HepG2 (cell line): Measurements from ENCODE around the gene CDH2. TPM values are rescaled to one million over a fixed set of nuclear protein-coding genes. Genes with fewer than 3 reads are reported as not detected.

Experiments used
- FOXM1 ChIP-seq: sonication (generic); formaldehyde crosslinking; IDR thresholded peaks from 2 replicates; pipeline ENCODE4 v1.5.0; 2020; ENCODE audit warnings: missing genetic modification reagents
- GPN1 ChIP-seq: sonication (generic); formaldehyde crosslinking; IDR thresholded peaks from 2 replicates; pipeline ENCODE4 v1.5.1; 2020; ENCODE audit warnings: missing genetic modification reagents, borderline replicate concordance
- HNRNPL ChIP-seq: fragments of 200-400 bp; formaldehyde crosslinking; IDR thresholded peaks from 2 replicates; pipeline ENCODE4 v1.6.1; 2017; ENCODE audit warnings: mild to moderate bottlenecking, low read depth, low read length
- IRF1 ChIP-seq: sonication (generic); formaldehyde crosslinking; IDR thresholded peaks from 2 replicates; pipeline ENCODE4 v1.4.0; 2020; ENCODE audit warnings: low read depth, mild to moderate bottlenecking, missing genetic modification reagents
- LRRFIP1 ChIP-seq: sonication (generic); formaldehyde crosslinking; conservative IDR thresholded peaks from 2 replicates; pipeline ENCODE4 v1.4.0; 2020; ENCODE audit warnings: missing genetic modification reagents
- MED13 ChIP-seq: sonication (generic); formaldehyde crosslinking; IDR thresholded peaks from 2 replicates; pipeline ENCODE4 v1.5.0; 2020; ENCODE audit warnings: missing genetic modification reagents
- RBM22 ChIP-seq: fragments of 200-400 bp; formaldehyde crosslinking; optimal IDR thresholded peaks from 2 replicates; pipeline ENCODE3; 2017; ENCODE audit warnings: mild to moderate bottlenecking, low read length, moderate library complexity
- ZNF329 ChIP-seq: sonication (generic); formaldehyde crosslinking; IDR thresholded peaks from 2 replicates; pipeline ENCODE4 v1.9.0; 2021; ENCODE audit warnings: low read depth, mild to moderate bottlenecking, missing genetic modification reagents
- ZNF33A ChIP-seq: sonication (generic); formaldehyde crosslinking; IDR thresholded peaks from 2 replicates; pipeline ENCODE4 v1.5.1; 2020; ENCODE audit warnings: missing genetic modification reagents, mild to moderate bottlenecking, moderate library complexity, borderline replicate concordance
- ZNF34 ChIP-seq: sonication (generic); formaldehyde crosslinking; IDR thresholded peaks from 2 replicates; pipeline ENCODE4 v1.4.0; 2020; ENCODE audit warnings: mild to moderate bottlenecking, missing genetic modification reagents, borderline replicate concordance
- ZNF354B ChIP-seq: sonication (generic); formaldehyde crosslinking; IDR thresholded peaks from 2 replicates; pipeline ENCODE4 v1.8.0; 2022; ENCODE audit warnings: mild to moderate bottlenecking, missing genetic modification reagents
- ZNF451 ChIP-seq: sonication (generic); formaldehyde crosslinking; IDR thresholded peaks from 2 replicates; pipeline ENCODE4 v1.5.0; 2020; ENCODE audit warnings: mild to moderate bottlenecking, missing genetic modification reagents
- ZNF609 ChIP-seq: sonication (generic); formaldehyde crosslinking; IDR thresholded peaks from 2 replicates; pipeline ENCODE4 v1.4.0; 2020; ENCODE audit warnings: mild to moderate bottlenecking, missing genetic modification reagents, borderline replicate concordance
- ZNF629 ChIP-seq: sonication (generic); formaldehyde crosslinking; conservative IDR thresholded peaks from 2 replicates; pipeline ENCODE4 v1.5.0; 2020; ENCODE audit warnings: missing genetic modification reagents
- ZNF775 ChIP-seq: sonication (generic); formaldehyde crosslinking; IDR thresholded peaks from 2 replicates; pipeline ENCODE4 v1.4.0; 2020; ENCODE audit warnings: missing genetic modification reagents, mild to moderate bottlenecking, moderate library complexity, borderline replicate concordance
- ZNF788 ChIP-seq: sonication (generic); formaldehyde crosslinking; IDR thresholded peaks from 2 replicates; pipeline ENCODE4 v1.5.0; 2020; ENCODE audit warnings: mild to moderate bottlenecking, missing genetic modification reagents, borderline replicate concordance
- ZNF850 ChIP-seq: sonication (generic); formaldehyde crosslinking; conservative IDR thresholded peaks from 2 replicates; pipeline ENCODE4 v1.9.0; 2021; ENCODE audit warnings: mild to moderate bottlenecking, missing genetic modification reagents
- polyA plus RNA-seq, 8 experiments: library from polyadenylated mRNA; depleted of rRNA in 3 of 8; stranded (reverse) in 7 of 8; unstranded in 1 of 8; fragments of >200 nt; fragmentation: Illumina TruSeq in 4 of 8; extraction: Trizol in 4 of 8; gene quantifications; 2 replicates each; pipeline versions ENCODE4 v1.2.1 to v1.2.3, GENCODE V29; 2011 to 2016; ENCODE audit warnings: low read depth in 4 of 8, missing spikeins in 1 of 8, mixed read lengths in 1 of 8; ENCODE audit not compliant: insufficient read depth in 1 of 8
- total RNA-seq, 5 experiments: library from RNA; depleted of rRNA; stranded (reverse); fragments of >200 nt; fragmentation: Illumina TruSeq; extraction: Trizol; gene quantifications; 2 replicates each; pipeline ENCODE4 v1.2.3, GENCODE V29; 2016; ENCODE audit warnings: low read depth in 1 of 5

CDH2 gene
- total and polyA plus RNA-seq, 2 of the 13 experiments (the other 11 are each of a cell fraction or from before 2014, with no cell fraction given), result 18.6 to 36.1 TPM

GRCh38 chr18:28176948-28177827, at the start of gene CDH2 (continued):
- no peak for TF ChIP-seq ZNF609 (CRISPR knock-in tag)
- no peak for TF ChIP-seq ZNF788 (CRISPR knock-in tag)
- no peak for TF ChIP-seq ZNF850 (CRISPR knock-in tag)
- TF ChIP-seq ZNF33A (CRISPR knock-in tag), result no peak
- no peak for TF ChIP-seq GPN1
- TF ChIP-seq ZNF775, result no peak
- TF ChIP-seq RBM22, result no peak
- no peak for TF ChIP-seq FOXM1 (CRISPR knock-in tag)
- no peak for TF ChIP-seq IRF1 (CRISPR knock-in tag)
- TF ChIP-seq MED13 (CRISPR knock-in tag), result no peak
- no peak for TF ChIP-seq ZNF629 (CRISPR knock-in tag)
- no peak for TF ChIP-seq ZNF354B (CRISPR knock-in tag)
- no peak for TF ChIP-seq ZNF329 (CRISPR knock-in tag)
- TF ChIP-seq ZNF451 (CRISPR knock-in tag), result no peak
- no peak for TF ChIP-seq HNRNPL
- TF ChIP-seq ZNF34 (CRISPR knock-in tag), result no peak
- TF ChIP-seq LRRFIP1 (CRISPR knock-in tag), result no peak
